ENCODE data around the gene DIDO1.

Gene DIDO1

GRCh38 chr20:62834967-62835730, 91.2 kb downstream of the DIDO1 start:
- no peak for DNase-seq (ENCODE audit: low read depth)

GRCh38 chr20:62832951-62833391, 93.3 kb downstream of the DIDO1 start:
- DNase-seq (ENCODE audit: low read depth), result no peak

DNA sequence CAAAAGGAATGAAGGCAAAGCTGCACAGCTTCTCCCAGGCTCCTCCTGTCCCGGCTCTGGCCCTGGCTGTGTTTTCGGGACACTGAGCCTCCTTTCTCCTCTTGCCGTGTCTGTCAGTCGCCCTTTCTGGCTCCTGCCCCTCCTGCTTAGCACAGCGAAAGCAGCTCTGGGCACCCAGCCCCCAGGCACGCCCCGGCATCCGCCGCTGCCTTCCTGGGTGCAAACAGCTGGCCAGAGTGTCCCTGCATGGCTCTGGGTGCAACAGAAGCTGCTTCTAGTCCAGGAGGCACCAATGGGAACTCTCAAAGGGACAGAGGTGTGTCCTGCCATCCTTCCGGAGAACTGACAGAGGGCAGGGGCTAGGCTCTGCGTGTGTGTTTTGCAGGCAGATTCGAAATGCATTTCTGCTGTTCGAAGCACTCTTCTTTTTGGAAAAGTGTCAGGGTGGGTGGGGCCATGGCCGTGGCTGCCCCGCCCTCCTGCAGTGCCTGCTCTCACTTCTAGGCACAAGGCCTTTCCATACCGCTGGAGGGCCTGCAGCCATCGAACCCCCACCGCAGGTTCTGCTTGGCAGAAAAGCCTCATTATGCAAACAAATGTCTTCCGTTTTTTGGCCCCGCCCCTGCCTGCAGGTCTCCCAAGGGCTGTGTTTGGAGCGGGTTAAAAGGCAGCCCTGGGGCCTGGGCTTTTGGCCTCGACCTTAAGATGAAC, 93.9 kb downstream of the DIDO1 start:
- no peak for DNase-seq (ENCODE audit: low read depth)

DNA sequence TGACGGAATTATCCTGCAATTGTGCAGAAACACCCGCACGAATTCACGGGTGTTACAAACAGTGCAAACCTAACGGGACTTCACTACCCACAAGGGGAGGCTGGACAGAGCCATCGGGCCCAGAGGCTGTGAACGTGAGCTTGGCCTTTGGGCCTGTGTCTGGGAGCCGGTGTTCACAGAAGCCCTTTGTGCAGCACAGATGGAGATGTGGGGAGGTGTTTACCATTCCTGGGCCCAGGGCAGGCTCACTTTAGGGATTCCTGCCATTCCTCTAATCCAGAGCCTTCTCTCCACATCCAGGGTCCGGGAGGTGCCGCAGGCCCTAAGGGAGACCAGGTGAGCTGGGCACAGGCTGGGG, 94.5 kb downstream of the DIDO1 start:
- DNase-seq (ENCODE audit: low read depth), result no peak

GRCh38 chr20:62831361-62831788, 94.9 kb downstream of the DIDO1 start:
- no peak for DNase-seq (ENCODE audit: low read depth)

DNA sequence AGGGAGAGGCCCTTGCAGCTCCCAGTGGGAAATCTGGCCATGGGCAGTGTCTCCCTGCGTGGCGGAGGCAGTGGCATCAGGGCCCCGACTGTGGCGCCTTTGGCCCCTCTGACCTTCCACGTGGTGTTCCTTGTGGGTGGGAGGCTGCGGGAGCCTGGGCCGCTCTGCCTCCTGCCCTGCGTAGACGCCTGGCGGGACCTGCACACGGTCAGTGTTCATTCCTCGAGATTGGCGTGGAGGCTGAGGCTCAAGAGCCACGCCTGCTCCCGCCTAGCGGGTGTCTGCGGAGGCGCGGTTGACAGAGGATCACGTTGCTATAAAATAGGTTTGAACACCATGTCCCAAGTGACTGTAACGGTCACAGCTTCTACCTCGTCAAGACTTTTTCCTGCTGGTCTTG, 95.5 kb downstream of the DIDO1 start:
- no peak for DNase-seq (ENCODE audit: low read depth)

GRCh38 chr20:62830251-62830650, 96.1 kb downstream of the DIDO1 start:
- no peak for DNase-seq (ENCODE audit: low read depth)

DNA sequence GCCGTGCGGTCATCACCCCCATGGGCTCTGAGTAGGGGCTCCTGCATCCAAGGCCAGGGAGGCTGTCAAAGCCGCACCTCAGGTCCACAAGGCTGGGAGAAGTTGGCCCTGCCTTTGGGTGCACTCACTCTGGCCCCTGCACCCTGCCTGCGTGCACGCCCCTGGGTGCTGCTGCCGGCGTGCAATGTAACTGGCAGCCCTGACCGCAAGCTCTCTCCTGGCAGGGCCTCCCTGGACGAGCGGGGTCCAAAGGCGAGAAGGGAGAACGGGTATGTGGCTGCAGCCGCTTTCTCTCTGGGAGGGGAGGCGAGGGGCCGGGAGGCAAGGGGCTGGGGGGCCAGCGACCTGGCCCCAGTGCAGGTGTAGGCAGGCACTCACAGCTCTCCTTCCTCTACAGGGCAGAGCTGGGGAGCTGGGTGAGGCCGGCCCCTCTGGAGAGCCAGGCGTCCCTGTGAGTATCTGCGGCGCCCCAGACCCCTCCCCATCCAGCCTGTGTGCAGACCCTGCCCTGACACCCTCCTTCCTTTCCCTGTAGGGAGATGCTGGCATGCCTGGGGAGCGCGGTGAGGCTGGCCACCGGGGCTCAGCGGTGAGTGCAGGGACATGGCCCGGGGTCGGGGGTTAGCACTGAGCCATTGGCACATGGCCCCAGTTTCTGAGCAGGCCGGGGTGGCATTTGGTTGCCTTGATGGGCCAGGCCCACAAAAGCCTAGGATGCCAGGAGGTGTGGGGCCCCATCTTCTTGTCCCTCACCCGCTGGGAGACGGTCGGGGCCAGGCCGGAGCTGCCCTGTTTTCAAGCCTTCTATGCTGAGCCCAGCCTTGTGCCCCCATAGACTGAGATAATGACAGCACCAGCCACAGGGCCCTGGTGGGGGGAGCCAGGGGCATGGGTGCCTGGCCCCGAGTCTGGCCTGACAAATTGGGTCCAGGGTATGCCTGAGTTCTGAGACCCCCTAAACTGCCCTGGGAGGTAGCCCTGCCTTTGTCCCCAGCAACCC, 96.8 kb downstream of the DIDO1 start:
- no peak for DNase-seq (ENCODE audit: low read depth)

DNA sequence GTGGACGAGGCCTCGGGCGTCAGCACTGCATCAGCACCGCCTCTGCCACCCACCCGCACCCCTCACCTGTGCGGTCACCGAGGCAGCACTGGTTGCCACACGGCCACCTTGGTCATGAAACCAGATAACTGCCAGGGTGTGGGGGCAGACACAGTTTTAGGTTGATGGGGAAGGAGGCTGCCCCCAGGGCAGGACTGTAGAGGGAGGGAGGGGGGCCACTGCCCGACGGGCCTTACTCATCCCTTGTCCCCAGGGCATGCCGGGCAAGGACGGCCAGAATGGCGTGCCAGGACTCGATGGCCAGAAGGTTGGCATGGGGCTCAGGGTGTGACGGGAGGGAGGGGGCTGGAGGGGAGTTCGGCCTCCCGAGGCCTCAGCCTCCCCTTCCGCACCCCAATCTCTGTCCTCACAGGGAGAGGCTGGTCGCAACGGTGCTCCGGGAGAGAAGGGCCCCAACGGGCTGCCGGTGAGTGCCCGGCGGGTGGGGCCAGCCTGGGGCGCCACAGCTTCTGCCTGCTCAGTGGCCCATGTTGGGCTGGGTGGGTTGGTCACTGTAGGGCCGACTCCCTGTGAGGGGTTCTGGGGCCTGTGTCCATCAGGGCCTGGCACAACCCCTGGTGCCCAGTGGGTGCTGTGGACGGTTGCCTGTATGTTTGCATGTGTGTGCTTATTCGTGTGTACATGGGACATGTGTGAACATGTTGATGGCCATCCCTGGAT, 97.6 kb downstream of the DIDO1 start:
- no peak for DNase-seq (ENCODE audit: low read depth)

DNA sequence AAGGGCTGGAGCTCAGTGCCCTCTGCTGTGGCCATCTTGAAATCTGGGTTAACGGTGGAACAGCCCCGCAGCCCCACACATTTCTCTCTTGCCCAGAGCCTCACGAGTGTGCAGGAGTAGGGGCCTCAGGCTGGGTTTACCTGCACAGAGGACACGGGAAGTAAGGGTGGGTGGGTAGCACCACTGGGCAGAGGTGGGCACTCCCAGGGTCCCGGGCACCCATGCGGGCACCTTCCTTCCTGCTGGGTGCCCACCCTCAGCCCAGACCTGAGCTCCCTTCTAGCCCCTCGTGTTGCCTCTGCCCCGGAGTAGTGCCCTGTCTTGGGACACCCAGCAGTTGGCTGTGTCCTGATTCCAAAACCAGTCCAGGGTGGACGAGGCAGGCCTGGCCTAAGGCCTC, 98.3 kb downstream of the DIDO1 start:
- no peak for DNase-seq (ENCODE audit: low read depth)
